ENCODE data around the gene TACC3.

- TF ChIP-seq CTCF (IDR thresholded peaks at IDR 0.05) (no peak), ZFX (IDR thresholded peaks at IDR 0.05; ENCODE audit: borderline replicate concordance) (no peak)
Measured at GRCh38 chr4:1745697-1746096, 24.4 kb downstream of the TACC3 start.

Data from 22Rv1 (cell line).